Glutamatergic neuron (in vitro differentiated cells): ENCODE measurements around the gene PRSS21. TPM values are rescaled to one million over a fixed set of nuclear protein-coding genes. Genes with fewer than 3 reads are reported as not detected.

ENCODE experiments used
- DNase-seq: peaks from one replicate; pipeline ENCODE4 v3.0.0; 2022
- H3K27ac Mint-ChIP-seq: one replicate; pipeline ENCODE4 v1.8.0; 2020; ENCODE audit warnings: mild to moderate bottlenecking, mixed read lengths, inconsistent platforms; ENCODE audit not compliant: unreplicated experiment
- H3K27me3 Mint-ChIP-seq: one replicate; pipeline ENCODE4 v1.8.0; 2020; ENCODE audit warnings: mild to moderate bottlenecking, moderate library complexity, mixed read lengths, inconsistent platforms; ENCODE audit not compliant: unreplicated experiment
- H3K36me3 Mint-ChIP-seq: one replicate; pipeline ENCODE4 v1.8.0; 2020; ENCODE audit warnings: mild to moderate bottlenecking, mixed read lengths, inconsistent platforms; ENCODE audit not compliant: unreplicated experiment
- H3K4me1 Mint-ChIP-seq: one replicate; pipeline ENCODE4 v1.8.0; 2020; ENCODE audit warnings: mild to moderate bottlenecking, low read depth, mixed read lengths, inconsistent platforms; ENCODE audit not compliant: unreplicated experiment
- H3K4me3 Mint-ChIP-seq: one replicate; pipeline ENCODE4 v1.8.0; 2020; ENCODE audit warnings: mild to moderate bottlenecking, mixed read lengths, inconsistent platforms; ENCODE audit not compliant: unreplicated experiment
- H3K9me3 Mint-ChIP-seq: one replicate; pipeline ENCODE4 v1.8.0; 2020; ENCODE audit warnings: mild to moderate bottlenecking, moderate library complexity, mixed read lengths, inconsistent platforms; ENCODE audit not compliant: unreplicated experiment
- CTCF ChIP-seq: fragments of 200-600 bp; sonication (generic); IDR thresholded peaks from one replicate; pipeline ENCODE4 v1.5.0; 2021; ENCODE audit not compliant: partially characterized antibody, unreplicated experiment
- total RNA-seq: library from RNA; stranded (reverse); fragmentation: NEBNext Ultra II Directional; extraction: Animal tissue kit (Norgen Biotek cat#: 25700); gene quantifications from one replicate; pipeline ENCODE4 v1.2.1, GENCODE V29; 2021; ENCODE audit not compliant: unreplicated experiment

PRSS21 gene
- total RNA-seq, 1 donor from 2014 or later, result not detected

GRCh38 chr16:2786061-2786825 lies 30.8 kb upstream of the PRSS21 start:
- Mint-ChIP-seq H3K27ac (no peak overlapping the region), H3K36me3 (no peaks in the 10 kb centered on the region), H3K27me3 (no peaks in the 10 kb centered on the region), H3K4me1 (peaks cover 5% of the 10 kb centered on the region), H3K9me3 (peaks cover 3% of the 10 kb centered on the region), H3K4me3 (peak overlapping the region; percentile 30)
- TF ChIP-seq CTCF, result no peak
- no peak for DNase-seq

- Mint-ChIP-seq H3K9me3 (peaks cover 3% of the 10 kb centered on the region), H3K27ac (no peak overlapping the region), H3K4me3 (no peak overlapping the region), H3K4me1 (peaks cover 5% of the 10 kb centered on the region), H3K27me3 (no peaks in the 10 kb centered on the region), H3K36me3 (no peaks in the 10 kb centered on the region)
- no peak for TF ChIP-seq CTCF
- DNase-seq, result no peak
Measured at GRCh38 chr16:2786826-2787151, 30.2 kb upstream of the PRSS21 start.

- H3K9me3 Mint-ChIP-seq, result peaks cover 3% of the 10 kb centered on the region
- no peak within 1 kb of the TSS for H3K27ac Mint-ChIP-seq
Measured at GRCh38 chr16:2787406-2787805, 29.6 kb upstream of the PRSS21 start, which contains the start of gene PRSS33. PRSS33 (minus strand) TSS chr16:2787560; CDS start chr16:2786547, 1,013 bp downstream.

GRCh38 chr16:2787961-2788360 lies 29.1 kb upstream of the PRSS21 start:
- Mint-ChIP-seq H3K4me1 (peaks cover 5% of the 10 kb centered on the region), H3K27ac (no peak overlapping the region), H3K9me3 (peaks cover 3% of the 10 kb centered on the region), H3K36me3 (no peaks in the 10 kb centered on the region), H3K27me3 (peaks cover 1% of the 10 kb centered on the region), H3K4me3 (no peak overlapping the region)
- DNase-seq, result no peak
- TF ChIP-seq CTCF, result no peak

More at GRCh38 chr16:2787406-2787805, 29.6 kb upstream of the PRSS21 start, which contains the start of gene PRSS33:
- DNase-seq, result no peak
- no peak for TF ChIP-seq CTCF
- H3K27me3 Mint-ChIP-seq, result no peaks in the 10 kb centered on the region
- H3K4me1 Mint-ChIP-seq, result peaks cover 5% of the 10 kb centered on the region
- no peaks in the 10 kb centered on the region for H3K36me3 Mint-ChIP-seq
- H3K4me3 Mint-ChIP-seq, result peak within 1 kb of the TSS; percentile 42

- no peak for DNase-seq
- no peak for TF ChIP-seq CTCF
- Mint-ChIP-seq H3K4me1 (peaks cover 5% of the 10 kb centered on the region), H3K27me3 (peaks cover 5% of the 10 kb centered on the region), H3K4me3 (no peak overlapping the region), H3K36me3 (no peaks in the 10 kb centered on the region), H3K9me3 (peaks cover 5% of the 10 kb centered on the region), H3K27ac (no peak overlapping the region)
Measured at GRCh38 chr16:2790631-2791030, 26.4 kb upstream of the PRSS21 start.
